GM12892 (cell line): Measurements from ENCODE around the gene PPP2R2C.

Experiments used
- DNase-seq: peaks from one replicate; pipeline ENCODE4 v3.0.0; 2011; ENCODE audit not compliant: insufficient read length
- FAIRE-seq: peaks from 2 replicates; lab custom pipeline; 2011; peaks lifted over from hg19 to GRCh38; lab: Jason Lieb, UNC
- POLR2A ChIP-seq: IDR thresholded peaks from 2 replicates; pipeline ENCODE4 v1.6.1; 2011; ENCODE audit warnings: low read depth, low read length, control low read depth
- POLR2AphosphoS5 ChIP-seq: IDR thresholded peaks from 2 replicates; pipeline ENCODE4 v1.6.1; 2011; ENCODE audit warnings: low read depth, low read length, control low read depth
- TAF1 ChIP-seq: IDR thresholded peaks from 2 replicates; pipeline ENCODE4 v1.6.1; 2011; ENCODE audit warnings: low read depth, mild to moderate bottlenecking, control low read depth, low read length, borderline replicate concordance

PPP2R2C gene

GRCh38 chr4:6395466-6396228 is 76.8 kb downstream of the PPP2R2C start:
- no peak for DNase-seq
- TF ChIP-seq POLR2A = no peak
- no peak for FAIRE-seq

GRCh38 chr4:6394671-6395081 is 77.7 kb downstream of the PPP2R2C start:
- FAIRE-seq = no peak
- DNase-seq = no peak
- TF ChIP-seq POLR2AphosphoS5 (no peak), TAF1 (no peak)

GRCh38 chr4:6393544-6394475 is 78.6 kb downstream of the PPP2R2C start:
- TF ChIP-seq POLR2A (no peak), TAF1 (no peak), POLR2AphosphoS5 (no peak)
- FAIRE-seq = no peak
- DNase-seq = no peak

- DNase-seq (no peak), FAIRE-seq (no peak)
- TF ChIP-seq POLR2AphosphoS5 (no peak), POLR2A (no peak), TAF1 (no peak)
Observed at GRCh38 chr4:6393066-6393465, 79.3 kb downstream of the PPP2R2C start.

- TF ChIP-seq TAF1 (no peak), POLR2AphosphoS5 (no peak), POLR2A (no peak)
- FAIRE-seq = no peak
Observed at GRCh38 chr4:6392407-6392806, 80.0 kb downstream of the PPP2R2C start.

GRCh38 chr4:6391852-6392188 is 80.6 kb downstream of the PPP2R2C start:
- DNase-seq = no peak
- TF ChIP-seq TAF1 = no peak
- FAIRE-seq = no peak

More at GRCh38 chr4:6392407-6392806, 80.0 kb downstream of the PPP2R2C start:
- DNase-seq = no peak

- FAIRE-seq = no peak
- no peak for TF ChIP-seq POLR2AphosphoS5
- no peak for TF ChIP-seq TAF1
- no peak for TF ChIP-seq POLR2A
- no peak for DNase-seq
Observed at GRCh38 chr4:6391186-6391851, 81.1 kb downstream of the PPP2R2C start.

GRCh38 chr4:6390356-6390755 is 82.1 kb downstream of the PPP2R2C start:
- no peak for FAIRE-seq
- TF ChIP-seq TAF1 (no peak), POLR2AphosphoS5 (no peak), POLR2A (no peak)

GRCh38 chr4:6389142-6389825 is 83.1 kb downstream of the PPP2R2C start:
- no peak for TF ChIP-seq POLR2A
- TF ChIP-seq POLR2AphosphoS5 = no peak
- TF ChIP-seq TAF1 = no peak

More at GRCh38 chr4:6390356-6390755, 82.1 kb downstream of the PPP2R2C start:
- no peak for DNase-seq

GRCh38 chr4:6388713-6389112 is 83.7 kb downstream of the PPP2R2C start:
- no peak for FAIRE-seq
- no peak for DNase-seq
- TF ChIP-seq POLR2A (no peak), TAF1 (no peak), POLR2AphosphoS5 (no peak)

More at GRCh38 chr4:6389142-6389825, 83.1 kb downstream of the PPP2R2C start:
- FAIRE-seq = no peak
- DNase-seq = no peak

- DNase-seq (no peak), FAIRE-seq (no peak)
- TF ChIP-seq TAF1 (no peak), POLR2AphosphoS5 (no peak), POLR2A (no peak)
Observed at GRCh38 chr4:6387946-6388345, 84.5 kb downstream of the PPP2R2C start.
